GM12865 (cell line): ENCODE measurements around the gene DRC7.

ENCODE experiments used
- DNase-seq: peaks from one replicate; pipeline ENCODE4 v3.0.0; 2010; ENCODE audit warnings: low read depth
- H3K4me3 ChIP-seq: 2 replicates; pipeline ENCODE4 v1.5.1; 2011; ENCODE audit warnings: mild to moderate bottlenecking, low read depth, low read length, control low read depth
- CTCF ChIP-seq: IDR thresholded peaks from 2 replicates; pipeline ENCODE4 v1.5.1; 2011; ENCODE audit warnings: low read length, control low read depth, low read depth, inconsistent platforms; ENCODE audit not compliant: insufficient read depth; ENCODE audit errors: missing control alignments

Gene DRC7

GRCh38 chr16:57696240-57696639 is 1.6 kb downstream of the DRC7 start:
- no peak for TF ChIP-seq CTCF
- no peak overlapping the region for H3K4me3 ChIP-seq
- DNase-seq: no peak

- no peak for TF ChIP-seq CTCF
- no peak overlapping the region for H3K4me3 ChIP-seq
- no peak for DNase-seq
Measured at GRCh38 chr16:57697896-57698537, 3.4 kb downstream of the DRC7 start.

GRCh38 chr16:57698812-57699405 is 4.3 kb downstream of the DRC7 start:
- DNase-seq: no peak

DNA sequence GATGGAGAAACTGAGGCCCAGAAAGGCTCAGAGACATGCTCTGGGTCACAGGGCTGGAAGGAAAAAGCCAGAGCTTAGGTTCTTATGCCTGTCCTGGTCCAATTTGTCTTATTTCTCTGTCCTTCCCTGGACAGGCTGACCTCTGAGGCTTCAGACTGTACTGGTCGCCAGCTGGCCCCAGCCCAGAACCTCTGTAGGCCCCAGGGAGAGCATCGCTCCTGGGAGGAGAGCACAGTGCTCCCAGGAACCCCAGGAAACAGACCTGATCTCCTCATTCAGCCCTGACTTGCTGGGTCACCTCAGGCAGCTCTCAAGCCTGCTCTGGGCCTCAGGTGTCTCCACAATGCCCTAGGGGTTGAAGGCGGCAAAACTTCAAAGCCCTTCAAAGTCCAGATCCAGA is 4.9 kb downstream of the DRC7 start:
- TF ChIP-seq CTCF: no peak
- H3K4me3 ChIP-seq: no peak overlapping the region
- no peak for DNase-seq

More at GRCh38 chr16:57698812-57699405, 4.3 kb downstream of the DRC7 start:
- H3K4me3 ChIP-seq: no peak overlapping the region
- no peak for TF ChIP-seq CTCF

DNA sequence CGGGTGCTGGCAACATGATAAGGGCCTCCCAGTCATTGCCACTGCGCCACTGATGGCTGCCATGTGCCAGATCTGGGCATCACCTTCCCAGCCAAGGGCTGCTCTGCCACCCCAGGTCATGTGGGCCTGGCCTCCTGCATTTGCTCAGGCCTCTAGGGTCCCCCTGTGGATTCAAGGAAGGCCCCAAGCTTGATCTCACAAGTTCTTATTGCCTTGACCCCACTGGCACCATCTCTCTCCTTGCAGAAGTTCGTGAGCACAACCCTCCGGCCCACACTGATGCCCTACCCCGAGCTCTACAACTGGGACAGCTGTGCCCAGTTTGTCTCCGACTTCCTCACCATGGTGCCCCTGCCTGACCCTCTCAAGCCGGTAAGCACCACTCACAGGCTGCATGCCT is 5.3 kb downstream of the DRC7 start:
- no peak for TF ChIP-seq CTCF
- DNase-seq: no peak
- no peak overlapping the region for H3K4me3 ChIP-seq

DNA sequence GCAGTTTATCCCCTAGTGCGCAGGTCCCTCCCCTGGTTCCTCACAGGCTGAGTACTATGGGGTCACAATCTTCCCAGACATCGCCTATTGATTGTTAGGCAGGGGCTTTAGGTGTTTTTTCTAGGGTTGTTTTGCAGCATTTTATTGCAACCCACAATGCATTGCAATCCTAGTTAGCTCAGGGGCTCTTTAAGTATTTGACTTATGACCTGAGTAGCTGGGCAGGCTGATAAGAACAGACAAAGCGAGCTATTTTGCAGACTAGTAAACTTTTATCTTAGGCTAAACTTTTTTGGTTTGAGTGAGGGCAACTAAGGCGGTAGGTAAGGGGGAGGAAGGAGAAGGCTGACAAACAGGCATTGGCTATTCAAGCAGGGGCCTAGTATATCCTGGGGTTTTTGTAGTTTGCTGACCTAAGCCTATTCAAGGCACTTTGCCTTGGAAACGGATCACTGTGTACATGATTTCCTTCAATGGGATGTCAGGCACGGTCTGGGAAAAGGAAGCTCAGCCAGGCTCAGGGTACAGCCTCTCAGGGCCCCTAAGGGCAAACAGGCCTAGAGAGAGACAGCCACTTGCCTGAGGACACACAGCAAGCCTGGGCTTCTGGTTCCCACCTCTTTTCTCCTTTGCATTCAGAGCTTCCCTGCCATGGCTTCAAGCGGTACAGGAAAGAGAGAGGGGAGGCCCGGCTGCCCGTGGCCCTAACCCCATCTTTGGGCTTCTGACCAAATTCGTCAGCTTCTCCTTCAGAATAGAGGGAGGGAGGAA is 6.4 kb downstream of the DRC7 start:
- H3K4me3 ChIP-seq: no peak overlapping the region
- no peak for DNase-seq

More for the DNA sequence above, 6.4 kb downstream of the DRC7 start:
- TF ChIP-seq CTCF: no peak
